Calu3 (cell line): ENCODE results near the gene PIK3R1. TPM values are rescaled to one million over a fixed set of nuclear protein-coding genes. Genes with fewer than 3 reads are reported as not detected.

Experiments
- BruUV-seq: library from RNA; stranded (reverse); fragments of 400-500 nt; replicated peaks from 2 replicates; lab custom pipeline; 2021; lab: Mats Ljungman, UMichigan
- CTCF ChIA-PET: fragments of 300-600 bp; sonication (Branson Sonifier 250); formaldehyde crosslinking; loops from one replicate; lab custom pipeline; 2022; ENCODE audit warnings: antibody characterized with exemption; lab: Charles Lee
- DNase-seq: peaks from one replicate; pipeline ENCODE4 v3.0.0; 2022
- H3K27ac Mint-ChIP-seq: one replicate; pipeline ENCODE4 v1.8.0; 2022; ENCODE audit warnings: mixed read lengths; ENCODE audit not compliant: unreplicated experiment
- H3K27me3 Mint-ChIP-seq: one replicate; pipeline ENCODE4 v1.8.0; 2022; ENCODE audit warnings: mixed read lengths; ENCODE audit not compliant: unreplicated experiment
- H3K36me3 Mint-ChIP-seq: one replicate; pipeline ENCODE4 v1.8.0; 2022; ENCODE audit warnings: mild to moderate bottlenecking, moderate library complexity, mixed read lengths; ENCODE audit not compliant: insufficient read depth, unreplicated experiment
- H3K4me1 Mint-ChIP-seq: one replicate; pipeline ENCODE4 v1.8.0; 2022; ENCODE audit warnings: mild to moderate bottlenecking, low read depth, mixed read lengths; ENCODE audit not compliant: unreplicated experiment
- H3K4me3 Mint-ChIP-seq: one replicate; pipeline ENCODE4 v1.8.0; 2022; ENCODE audit warnings: mild to moderate bottlenecking, low read depth, moderate library complexity, mixed read lengths; ENCODE audit not compliant: unreplicated experiment
- H3K9me3 Mint-ChIP-seq: one replicate; pipeline ENCODE4 v1.8.0; 2022; ENCODE audit warnings: low read depth, mixed read lengths; ENCODE audit not compliant: unreplicated experiment
- intact Hi-C: fragments of 100-400 bp; cut with micrococcal nuclease; formaldehyde crosslinking; loops from one replicate; pipeline ENCODE4 v1.10.0; 2022; ENCODE audit not compliant: unreplicated experiment
- total RNA-seq: library from RNA; stranded (reverse); gene quantifications from 2 replicates; pipeline ENCODE4 v1.2.3, GENCODE V29; 2022
- TF ChIP-seq, protein P1 (sequence below): fragments of 200-600 bp; IDR thresholded peaks from one replicate; pipeline ENCODE4 v1.8.0; 2022; ENCODE audit warnings: antibody characterized with exemption; ENCODE audit not compliant: unreplicated experiment

The PIK3R1 gene
- total RNA-seq, 1 experiment from 2014 or later, result 74.8 TPM

DNA sequence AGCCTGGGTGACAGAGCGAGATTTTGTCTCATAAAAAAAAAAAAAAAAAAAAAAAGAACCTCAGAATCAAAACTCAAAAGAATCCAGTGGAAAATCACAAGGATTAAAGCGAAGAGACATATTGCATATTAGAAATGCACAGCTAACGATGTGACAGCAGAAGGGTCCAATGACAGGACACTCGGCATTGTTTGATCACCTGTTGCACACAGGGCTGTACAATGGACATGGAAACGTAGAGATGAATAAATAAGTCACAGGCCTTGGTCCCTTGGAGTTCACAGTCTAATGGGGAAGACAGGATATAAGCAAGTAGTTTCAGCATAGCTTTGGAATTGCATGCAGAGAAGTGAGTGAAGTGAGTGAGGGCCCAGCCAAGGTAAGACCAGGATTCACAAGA, 25.9 kb upstream of the PIK3R1 start:
- H3K27me3 Mint-ChIP-seq, result no peaks in the 10 kb centered on the region
- no TSS peak for BruUV-seq
- H3K4me3 Mint-ChIP-seq, result no peak overlapping the region
- no peak overlapping the region for H3K27ac Mint-ChIP-seq
- no peaks in the 10 kb centered on the region for H3K36me3 Mint-ChIP-seq
- intact Hi-C loops, result no loop called here
- DNase-seq, result no peak
- H3K9me3 Mint-ChIP-seq, result no peaks in the 10 kb centered on the region
- H3K4me1 Mint-ChIP-seq, result peaks cover 27% of the 10 kb centered on the region
- TF ChIP-seq, protein P1, sequence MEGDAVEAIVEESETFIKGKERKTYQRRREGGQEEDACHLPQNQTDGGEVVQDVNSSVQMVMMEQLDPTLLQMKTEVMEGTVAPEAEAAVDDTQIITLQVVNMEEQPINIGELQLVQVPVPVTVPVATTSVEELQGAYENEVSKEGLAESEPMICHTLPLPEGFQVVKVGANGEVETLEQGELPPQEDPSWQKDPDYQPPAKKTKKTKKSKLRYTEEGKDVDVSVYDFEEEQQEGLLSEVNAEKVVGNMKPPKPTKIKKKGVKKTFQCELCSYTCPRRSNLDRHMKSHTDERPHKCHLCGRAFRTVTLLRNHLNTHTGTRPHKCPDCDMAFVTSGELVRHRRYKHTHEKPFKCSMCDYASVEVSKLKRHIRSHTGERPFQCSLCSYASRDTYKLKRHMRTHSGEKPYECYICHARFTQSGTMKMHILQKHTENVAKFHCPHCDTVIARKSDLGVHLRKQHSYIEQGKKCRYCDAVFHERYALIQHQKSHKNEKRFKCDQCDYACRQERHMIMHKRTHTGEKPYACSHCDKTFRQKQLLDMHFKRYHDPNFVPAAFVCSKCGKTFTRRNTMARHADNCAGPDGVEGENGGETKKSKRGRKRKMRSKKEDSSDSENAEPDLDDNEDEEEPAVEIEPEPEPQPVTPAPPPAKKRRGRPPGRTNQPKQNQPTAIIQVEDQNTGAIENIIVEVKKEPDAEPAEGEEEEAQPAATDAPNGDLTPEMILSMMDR, result no peak
- CTCF ChIA-PET, result interaction anchor here (0.7 kb wide), 1 partner anchor 670 kb away, joined by 3 read pairs; no protein-coding TSS in a partner anchor

DNA sequence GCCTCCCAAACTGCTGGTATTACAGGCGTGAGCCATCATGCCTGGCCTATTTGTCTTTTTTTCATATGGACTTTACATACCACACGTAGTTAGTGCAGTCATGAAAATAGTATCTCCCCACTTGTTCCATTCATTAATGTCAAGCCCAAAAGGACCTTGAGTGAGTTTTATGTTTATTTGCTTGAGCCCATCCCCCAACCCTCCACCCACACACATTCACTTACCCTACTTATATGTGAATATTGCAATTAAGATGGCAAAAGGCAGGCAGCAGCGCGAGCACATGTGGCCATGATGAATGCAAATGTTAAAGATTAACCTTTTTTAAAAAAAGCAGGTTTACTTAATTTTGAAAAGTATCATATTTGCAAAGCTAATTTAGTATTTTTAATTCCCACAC, 24.9 kb upstream of the PIK3R1 start:
- CTCF ChIA-PET, result interaction anchor here (0.7 kb wide), 1 partner anchor 249 kb away, joined by 5 read pairs; no protein-coding TSS in a partner anchor
- no peak overlapping the region for H3K27ac Mint-ChIP-seq
- TF ChIP-seq, protein P1, result no peak
- H3K27me3 Mint-ChIP-seq, result no peaks in the 10 kb centered on the region
- no peaks in the 10 kb centered on the region for H3K36me3 Mint-ChIP-seq
- no TSS peak for BruUV-seq
- DNase-seq, result no peak
- no peaks in the 10 kb centered on the region for H3K9me3 Mint-ChIP-seq
- H3K4me3 Mint-ChIP-seq, result no peak overlapping the region
- intact Hi-C loops, result no loop called here
- peaks cover 29% of the 10 kb centered on the region for H3K4me1 Mint-ChIP-seq

DNA sequence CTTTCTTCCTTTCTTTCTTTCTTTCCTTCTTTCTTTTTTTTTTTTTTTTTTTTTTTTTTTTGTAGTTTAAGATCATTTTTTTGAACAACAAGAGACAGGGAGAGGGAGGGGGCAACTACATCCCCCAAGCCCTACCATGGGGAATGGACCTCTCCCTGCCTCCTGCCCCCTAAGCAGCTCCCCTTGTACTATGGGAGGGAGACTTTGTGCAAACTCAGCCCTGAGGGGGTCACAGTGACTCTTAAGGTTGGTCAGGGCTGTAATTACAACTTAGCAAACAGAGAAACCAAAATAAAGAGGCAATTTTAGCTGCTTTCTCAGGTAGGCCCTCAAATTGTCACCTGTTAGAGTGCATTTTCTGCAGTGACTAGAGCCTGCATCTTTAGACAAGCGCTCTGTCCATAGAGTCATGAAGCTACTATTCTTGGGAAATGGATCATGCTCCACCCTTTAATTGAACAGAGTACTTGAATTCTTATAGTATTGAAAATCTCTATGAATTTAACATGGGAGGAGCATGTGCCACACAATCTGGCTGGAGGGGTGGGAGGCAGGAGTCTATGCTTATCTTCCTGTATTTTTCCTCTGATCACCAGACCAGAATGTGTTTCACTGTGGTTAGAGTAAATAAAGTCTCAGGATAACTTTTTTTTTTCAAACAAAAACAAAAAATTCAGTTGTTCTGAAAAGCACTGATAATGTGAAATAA, 24.3 kb upstream of the PIK3R1 start:
- no peak overlapping the region for H3K27ac Mint-ChIP-seq
- no peak for DNase-seq
- TF ChIP-seq, protein P1, result no peak
- BruUV-seq, result no TSS peak
- H3K9me3 Mint-ChIP-seq, result no peaks in the 10 kb centered on the region
- intact Hi-C loops, result no loop called here
- CTCF ChIA-PET, result interaction anchor here (0.7 to 1.4 kb wide), 5 partner anchors 24 to 526 kb away, joined by 3 to 7 read pairs (median 3); partner anchors contain the start of gene PIK3R1
- H3K36me3 Mint-ChIP-seq, result no peaks in the 10 kb centered on the region
- peaks cover 29% of the 10 kb centered on the region for H3K4me1 Mint-ChIP-seq
- H3K4me3 Mint-ChIP-seq, result no peak overlapping the region
- H3K27me3 Mint-ChIP-seq, result no peaks in the 10 kb centered on the region

DNA sequence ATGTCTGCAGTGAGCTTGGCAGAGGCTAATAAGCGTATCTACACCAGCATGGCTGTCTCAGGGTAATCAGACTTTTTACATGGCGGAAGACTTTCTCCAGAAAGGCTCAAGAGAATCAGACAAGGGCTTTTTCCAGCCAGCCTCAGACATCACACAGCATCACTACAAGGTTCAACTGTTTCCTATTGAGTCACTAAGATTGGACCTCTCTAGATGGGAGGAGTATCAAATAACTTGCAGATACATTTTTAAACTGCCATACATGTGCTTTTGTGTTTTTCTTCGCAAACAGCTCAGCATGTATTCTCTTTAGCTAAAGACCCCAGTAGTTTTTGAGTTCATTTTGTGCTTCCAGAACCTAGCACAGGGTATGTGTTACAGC, 22.9 kb upstream of the PIK3R1 start:
- DNase-seq, result no peak
- intact Hi-C loops, result no loop called here
- CTCF ChIA-PET, result interaction anchor here (1.2 to 1.4 kb wide), 2 partner anchors 23 to 79 kb away, joined by 3 to 7 read pairs; partner anchors contain the start of gene PIK3R1
- H3K36me3 Mint-ChIP-seq, result no peaks in the 10 kb centered on the region
- peak overlapping the region; percentile 75 for H3K27ac Mint-ChIP-seq
- no TSS peak for BruUV-seq
- H3K9me3 Mint-ChIP-seq, result peaks cover 4% of the 10 kb centered on the region
- H3K4me1 Mint-ChIP-seq, result peaks cover 29% of the 10 kb centered on the region
- TF ChIP-seq, protein P1, result no peak
- H3K4me3 Mint-ChIP-seq, result peak overlapping the region; percentile 28
- no peaks in the 10 kb centered on the region for H3K27me3 Mint-ChIP-seq
